SKM-1 treated with dmso at 0.1 percent for 144 hours (cell line): ENCODE measurements around the gene TMEM258.

Experiments used
- DNase-seq: peaks from one replicate; lab custom pipeline; 2025; ENCODE audit not compliant: unreplicated experiment; lab: John Stamatoyannopoulos, UW

The TMEM258 gene

DNA sequence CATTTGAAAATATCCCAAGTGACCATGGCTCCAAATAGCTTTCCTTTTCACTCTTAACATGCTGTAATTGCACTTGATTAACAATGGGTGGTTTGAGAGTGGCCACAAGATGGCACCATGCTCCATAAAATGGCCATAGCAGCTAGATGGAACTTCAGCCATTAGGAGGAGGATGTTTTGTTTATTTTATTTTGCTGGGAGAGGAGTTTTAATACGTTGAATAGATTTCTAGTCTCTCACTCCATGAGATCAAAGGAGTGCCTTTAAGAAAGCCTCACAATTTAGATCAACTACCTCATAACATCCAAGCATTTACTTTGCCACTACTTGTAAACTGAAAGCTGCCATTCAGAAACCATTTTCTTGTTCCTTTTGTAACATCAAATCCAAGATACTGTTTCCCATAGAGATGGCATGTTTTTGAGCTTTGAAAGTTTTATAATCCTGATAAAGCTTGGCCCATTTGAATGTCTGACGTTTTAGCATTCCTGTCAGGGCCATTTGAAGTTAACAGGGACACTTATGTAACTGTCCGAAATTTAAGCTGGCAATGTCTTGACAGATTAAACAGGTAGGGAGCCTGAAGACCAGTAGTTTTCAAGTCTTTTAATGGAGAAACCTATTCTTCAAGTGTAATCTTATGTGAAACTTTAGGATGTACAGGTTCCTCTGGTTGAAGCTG lies 5.0 kb upstream of the TMEM258 start:
- peak; percentile 48 for DNase-seq

- DNase-seq, result no peak
These were observed 3.6 kb upstream of the TMEM258 start for GRCh38 chr11:61795876-61796526.

DNA sequence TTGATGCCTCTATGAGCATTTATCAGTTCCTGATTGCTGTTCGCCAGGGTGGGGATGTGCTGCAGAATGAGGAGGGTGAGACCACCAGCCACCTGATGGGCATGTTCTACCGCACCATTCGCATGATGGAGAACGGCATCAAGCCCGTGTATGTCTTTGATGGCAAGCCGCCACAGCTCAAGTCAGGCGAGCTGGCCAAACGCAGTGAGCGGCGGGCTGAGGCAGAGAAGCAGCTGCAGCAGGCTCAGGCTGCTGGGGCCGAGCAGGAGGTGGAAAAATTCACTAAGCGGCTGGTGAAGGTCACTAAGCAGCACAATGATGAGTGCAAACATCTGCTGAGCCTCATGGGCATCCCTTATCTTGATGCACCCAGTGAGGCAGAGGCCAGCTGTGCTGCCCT lies 3.1 kb upstream of the TMEM258 start:
- no peak for DNase-seq

GRCh38 chr11:61794579-61794978 lies 2.2 kb upstream of the TMEM258 start:
- DNase-seq, result no peak

DNA sequence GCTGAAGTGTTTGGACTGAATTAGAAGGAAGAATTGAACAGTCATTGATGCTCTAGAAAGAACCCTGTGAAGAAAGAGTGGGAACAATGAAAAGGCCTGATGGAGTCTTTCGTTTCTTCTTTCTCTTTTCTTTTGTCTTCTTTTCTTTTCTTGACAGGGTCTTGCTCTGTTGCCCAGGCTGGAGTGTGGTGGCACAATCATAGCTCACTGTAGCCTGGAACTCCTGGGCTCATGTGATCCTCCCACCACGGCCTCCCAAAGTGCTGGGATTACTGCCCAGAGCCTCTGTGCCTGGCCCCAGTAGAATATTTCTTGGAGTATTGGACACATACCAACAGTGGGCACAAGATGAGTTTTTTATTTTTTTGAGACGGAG lies 1.4 kb upstream of the TMEM258 start:
- DNase-seq, result no peak

DNA sequence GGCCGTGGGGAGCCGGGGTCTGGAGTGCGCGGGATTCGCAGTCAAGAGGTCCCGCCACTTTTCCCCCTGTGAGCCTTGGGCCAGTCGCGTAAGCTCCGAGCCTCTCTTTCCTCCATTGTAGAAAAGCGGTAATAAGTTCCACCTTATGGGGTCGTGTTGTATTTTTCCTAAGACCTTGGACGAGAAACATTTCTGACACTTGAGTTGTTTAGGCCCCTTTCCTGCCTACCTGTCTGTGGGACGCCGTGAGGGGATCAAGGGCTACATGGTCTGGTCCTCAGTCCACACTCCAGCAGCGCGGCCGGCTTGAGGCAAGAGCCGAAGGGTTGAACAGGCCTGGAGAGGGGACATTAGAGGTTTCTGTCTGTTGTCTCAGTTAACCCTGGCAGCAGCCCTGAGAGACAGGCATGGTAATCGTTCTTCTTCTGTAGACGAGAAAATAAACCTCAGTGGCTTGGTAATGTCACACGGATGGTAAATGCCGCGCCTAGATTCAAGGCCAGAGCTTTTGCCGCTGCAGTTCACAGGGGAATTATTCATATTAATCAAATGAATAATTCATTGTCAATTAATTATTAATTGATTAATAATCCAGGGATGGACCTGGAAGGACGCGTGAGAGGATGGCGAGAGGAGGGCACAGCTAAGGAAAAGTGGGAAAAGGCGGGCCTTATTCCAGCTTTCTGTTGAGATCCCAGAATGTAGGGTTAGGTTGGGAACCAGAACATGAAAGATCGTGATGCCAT lies 857 bp upstream of the TMEM258 start:
- DNase-seq, result no peak

- DNase-seq, result peak; percentile 10
These were observed 576 bp downstream of the TMEM258 start for GRCh38 chr11:61791737-61792309.

DNA sequence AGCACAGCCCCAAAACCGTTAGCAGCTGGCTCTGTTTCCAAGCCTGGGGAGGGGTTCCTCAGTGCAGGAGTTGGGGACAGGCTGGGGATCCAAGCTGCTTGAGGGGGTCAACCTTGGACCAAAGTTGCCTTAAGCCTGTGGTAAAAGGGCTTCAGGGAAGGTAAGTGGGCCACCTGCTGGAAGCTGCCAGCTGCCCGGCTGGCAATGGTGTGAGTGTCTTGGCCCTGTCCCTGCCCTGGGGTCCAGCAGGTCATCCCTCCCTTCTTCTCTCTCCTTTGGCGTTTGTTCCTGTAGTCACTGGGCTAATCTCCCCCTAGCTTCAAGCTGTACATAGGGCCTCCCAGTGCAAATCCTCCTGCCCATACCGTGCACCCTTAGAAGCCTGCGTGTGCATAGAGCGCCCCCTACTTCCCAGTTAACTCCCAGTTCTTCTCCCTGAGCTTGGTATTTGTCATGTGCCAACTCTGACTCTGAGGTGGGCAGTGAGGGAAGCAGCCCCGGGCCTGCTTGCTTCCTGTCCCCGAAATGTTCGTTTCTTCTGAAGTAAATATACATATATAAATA lies 4.4 kb downstream of the TMEM258 start:
- DNase-seq, result peak; percentile 31

GRCh38 chr11:61785837-61786402 lies 6.5 kb downstream of the TMEM258 start:
- DNase-seq, result no peak

DNA sequence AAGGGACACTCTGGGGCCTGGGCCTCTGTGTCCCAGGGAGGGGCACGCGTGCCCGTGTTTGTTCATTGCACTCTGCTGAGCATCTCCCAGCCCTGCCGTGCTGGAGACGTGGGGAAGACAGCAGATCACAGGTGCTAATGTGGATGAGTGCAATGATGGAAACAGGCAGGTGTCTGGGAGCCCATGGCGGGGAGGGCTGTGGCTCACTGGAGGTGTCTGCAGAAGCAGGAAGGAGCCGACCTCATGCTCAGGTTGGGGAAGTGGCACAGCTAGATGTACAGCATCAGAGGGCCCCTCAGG lies 7.9 kb downstream of the TMEM258 start:
- no peak for DNase-seq

DNA sequence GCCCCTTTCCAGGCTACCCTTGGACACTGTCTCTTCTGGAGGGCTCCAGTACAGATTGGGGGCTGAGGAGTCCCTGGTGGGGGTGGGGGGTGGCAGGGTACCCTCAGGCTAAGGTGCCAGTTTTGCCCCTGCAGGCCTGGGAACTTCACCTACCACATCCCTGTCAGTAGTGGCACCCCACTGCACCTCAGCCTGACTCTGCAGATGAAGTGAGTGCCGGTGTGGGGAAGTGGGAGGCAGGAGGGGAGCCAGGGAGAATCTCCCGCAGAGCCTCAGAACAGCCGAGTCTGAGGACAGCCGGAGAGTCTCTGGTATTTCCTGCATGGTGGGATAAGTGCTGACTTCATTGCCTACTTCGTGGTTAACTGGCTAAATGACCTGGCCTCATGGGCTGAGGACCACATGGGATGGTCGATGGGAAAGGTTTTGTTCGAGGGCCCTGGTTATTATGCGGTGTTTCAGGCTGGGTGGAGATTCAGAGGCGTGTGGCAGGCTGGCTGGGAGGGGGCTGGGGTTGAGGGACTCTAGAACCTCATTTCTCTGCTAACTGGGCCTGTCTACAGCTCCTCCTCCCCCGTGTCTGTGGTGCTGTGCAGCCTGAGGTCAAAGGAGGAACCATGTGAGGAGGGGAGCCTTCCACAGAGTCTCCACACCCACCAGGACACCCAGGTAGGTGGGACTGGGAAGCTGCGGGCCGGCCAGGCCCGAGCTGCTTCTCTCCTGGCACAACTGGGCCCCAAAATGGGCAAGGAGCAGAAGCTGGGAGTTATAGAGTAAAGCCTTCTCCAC lies 8.5 kb downstream of the TMEM258 start:
- no peak for DNase-seq

- no peak for DNase-seq
These were observed 9.6 kb downstream of the TMEM258 start for GRCh38 chr11:61782841-61783240.

DNA sequence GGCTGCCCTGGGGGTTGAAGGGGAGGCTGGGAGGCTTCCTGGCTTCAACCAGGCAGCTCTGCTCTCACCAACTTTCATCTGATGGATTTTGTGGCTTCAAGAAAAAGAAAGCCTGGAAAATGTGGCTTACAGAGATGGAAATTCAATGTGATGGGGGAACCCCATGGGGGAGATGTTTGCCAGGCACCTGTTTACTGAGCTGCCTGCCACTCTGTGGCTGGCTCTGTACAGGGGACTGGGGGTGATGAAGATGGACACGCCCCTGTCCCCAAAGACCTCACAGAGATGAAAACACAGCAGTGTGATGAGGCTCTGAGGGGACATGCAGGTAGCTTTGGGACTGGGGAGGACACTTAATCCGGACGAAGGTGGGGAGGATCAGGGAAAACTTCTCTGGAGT lies 10.1 kb downstream of the TMEM258 start:
- no peak for DNase-seq

GRCh38 chr11:61781585-61781984 lies 10.8 kb downstream of the TMEM258 start:
- DNase-seq, result no peak

DNA sequence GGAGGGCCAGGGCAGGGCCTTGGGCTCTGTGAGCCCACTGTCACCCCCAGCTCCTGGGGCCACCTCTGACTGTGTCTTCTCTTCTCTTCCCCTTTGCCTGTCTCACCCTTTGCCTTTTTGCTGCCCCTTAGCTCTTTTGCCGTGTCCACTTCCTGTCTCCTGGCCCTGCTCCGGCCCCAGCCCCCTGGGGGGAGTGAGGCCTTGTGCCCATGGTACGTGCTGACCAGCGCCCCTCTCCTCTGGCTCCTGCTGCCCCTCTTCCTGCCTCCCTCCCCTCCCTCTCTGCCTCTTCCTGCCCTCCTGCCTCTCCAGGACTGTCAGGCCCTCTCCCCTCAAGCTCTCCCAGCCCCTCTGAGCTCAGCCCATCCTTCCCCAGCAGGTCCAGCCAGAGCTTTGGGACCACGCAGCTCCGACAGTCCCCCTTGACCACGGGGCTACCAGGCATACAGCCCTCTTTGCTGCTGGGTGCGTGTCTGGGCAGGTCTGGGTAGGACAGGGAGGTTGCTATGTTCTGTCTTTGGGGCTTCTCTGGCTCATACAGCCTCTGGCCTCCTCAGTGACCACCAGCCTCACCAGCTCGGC lies 11.7 kb downstream of the TMEM258 start:
- DNase-seq, result no peak

- no peak for DNase-seq
These were observed 12.5 kb downstream of the TMEM258 start for GRCh38 chr11:61779666-61780525.

GRCh38 chr11:61778920-61779650 lies 13.3 kb downstream of the TMEM258 start:
- no peak for DNase-seq

DNA sequence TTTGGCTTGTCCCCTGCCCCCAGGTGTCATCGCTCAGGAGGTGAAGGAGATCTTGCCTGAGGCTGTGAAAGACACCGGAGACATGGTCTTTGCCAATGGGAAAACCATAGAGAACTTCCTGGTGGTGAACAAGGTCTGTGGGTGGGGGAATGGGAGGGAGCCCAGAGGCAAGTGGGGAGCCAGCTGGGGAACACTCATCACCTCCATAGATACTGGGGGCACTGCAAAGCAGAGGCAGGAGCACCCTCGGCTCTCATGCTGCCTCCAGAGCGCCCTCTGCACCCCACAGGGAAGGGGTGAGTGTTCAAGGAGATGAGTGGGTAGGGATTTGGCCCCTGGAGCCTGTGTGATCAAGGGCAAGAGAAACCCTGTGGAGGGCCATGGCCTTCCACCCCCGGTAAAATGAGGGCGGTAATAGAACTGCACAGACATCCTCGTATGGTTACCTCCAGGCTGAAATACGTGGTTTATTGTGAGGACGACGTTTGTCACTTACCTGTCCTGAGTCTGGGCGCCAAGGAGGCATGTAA lies 14.0 kb downstream of the TMEM258 start:
- DNase-seq, result no peak
